A673 (cell line): Measurements from ENCODE around the gene CSNK1A1L. TPM values are rescaled to one million over a fixed set of nuclear protein-coding genes. Genes with fewer than 3 reads are reported as not detected.
A peak's percentile ranks its signal among the peaks of the same experiment; 100 is the strongest.

ENCODE experiments used
- BruUV-seq: library from RNA; stranded (reverse); fragments of 400-500 nt; replicated peaks from 2 replicates; lab custom pipeline; 2021; lab: Mats Ljungman, UMichigan
- CTCF ChIA-PET: fragments of 300-600 bp; sonication (Branson Sonifier 250); formaldehyde crosslinking; loops from one replicate; lab custom pipeline; 2022; ENCODE audit warnings: antibody characterized with exemption; lab: Charles Lee
- POLR2A ChIA-PET: fragments of 300-600 bp; sonication (Branson Sonifier 250); formaldehyde crosslinking; loops from one replicate; lab custom pipeline; 2022; ENCODE audit warnings: antibody characterized with exemption; ENCODE audit not compliant: low non-redundant PET; lab: Charles Lee
- DNase-seq: peaks from one replicate; pipeline ENCODE4 v3.0.0-alpha.2; 2015; ENCODE audit warnings: low spot score
- H3K27ac ChIP-seq: fragments of 200-600 bp; sonication (generic); 2 replicates; pipeline ENCODE4 v1.5.1; 2016; ENCODE audit warnings: mixed run types, low read depth, mild to moderate bottlenecking, mixed read lengths, antibody characterized with exemption, low read length; ENCODE audit not compliant: poor library complexity, severe bottlenecking
- H3K27me3 ChIP-seq: fragments of 200-600 bp; sonication (generic); replicated peaks from 2 replicates; pipeline ENCODE4 v1.6.1; 2017; ENCODE audit warnings: mixed run types, low read depth, mild to moderate bottlenecking, mixed read lengths, antibody characterized with exemption, low read length; ENCODE audit not compliant: insufficient read depth, poor library complexity
- H3K36me3 ChIP-seq: fragments of 200-600 bp; sonication (generic); 2 replicates; pipeline ENCODE4 v1.6.1; 2016; ENCODE audit warnings: mixed run types, mild to moderate bottlenecking, mixed read lengths, antibody characterized with exemption, low read length; ENCODE audit not compliant: insufficient read depth, poor library complexity, severe bottlenecking
- H3K4me1 ChIP-seq: fragments of 200-600 bp; sonication (generic); 2 replicates; pipeline ENCODE4 v1.6.1; 2017; ENCODE audit warnings: mixed run types, mild to moderate bottlenecking, mixed read lengths, antibody characterized with exemption, low read length; ENCODE audit not compliant: insufficient read depth, poor library complexity, severe bottlenecking
- H3K4me3 ChIP-seq: fragments of 200-600 bp; sonication (generic); 2 replicates; pipeline ENCODE4 v1.5.1; 2016; ENCODE audit warnings: low read depth, mixed run types, mild to moderate bottlenecking, mixed read lengths, low read length; ENCODE audit not compliant: poor library complexity, severe bottlenecking
- H3K9me3 ChIP-seq: fragments of 200-600 bp; sonication (generic); 2 replicates; pipeline ENCODE4 v1.6.1; 2016; ENCODE audit warnings: mixed run types, low read depth, mild to moderate bottlenecking, mixed read lengths, antibody characterized with exemption, low read length; ENCODE audit not compliant: poor library complexity, severe bottlenecking
- CTCF ChIP-seq: fragments of 300-800, 200-600 bp; sonication (generic); conservative IDR thresholded peaks from 2 replicates; pipeline ENCODE4 v1.5.1; 2017; ENCODE audit warnings: low read depth, mild to moderate bottlenecking, antibody characterized with exemption, low read length, moderate library complexity, mixed read lengths
- EZH2 ChIP-seq: fragments of 200-600 bp; sonication (generic); IDR thresholded peaks from 2 replicates; pipeline ENCODE4 v1.6.1; 2017; ENCODE audit warnings: borderline replicate concordance, low read depth, mild to moderate bottlenecking, mixed read lengths, antibody characterized with exemption, low read length; ENCODE audit not compliant: poor library complexity, severe bottlenecking
- intact Hi-C: fragments of 100-400 bp; cut with micrococcal nuclease; formaldehyde crosslinking; loops from one replicate; pipeline ENCODE4 v1.10.0; 2022; ENCODE audit not compliant: unreplicated experiment
- total RNA-seq: library from RNA; stranded (reverse); gene quantifications from 2 replicates; pipeline ENCODE4 v1.2.3, GENCODE V29; 2021

CSNK1A1L gene
- total RNA-seq, 1 experiment from 2014 or later = not detected

DNA sequence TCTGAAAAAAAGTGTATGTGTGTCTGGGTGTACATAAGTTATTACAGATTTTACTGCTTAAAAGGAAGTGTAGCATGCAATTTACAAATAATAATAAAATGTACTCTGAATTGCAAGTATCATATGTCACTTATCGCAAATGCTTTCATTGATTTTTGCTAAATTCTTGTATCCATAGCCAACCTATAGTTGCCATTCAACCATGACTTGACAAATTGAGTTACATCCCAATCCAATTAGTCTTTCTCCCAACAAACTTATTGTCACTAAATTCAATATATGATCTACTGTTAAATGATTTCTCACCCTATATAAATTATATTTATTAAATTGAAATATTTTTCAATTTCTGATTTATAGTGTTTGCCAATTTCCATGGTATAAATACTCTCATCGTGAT, 28.6 kb downstream of the CSNK1A1L start:
- no peak overlapping the region for H3K4me3 ChIP-seq
- H3K36me3 ChIP-seq = no peaks in the 10 kb centered on the region
- no peaks in the 10 kb centered on the region for H3K9me3 ChIP-seq
- ChIA-PET POLR2A (no interaction called here), CTCF (no interaction called here)
- no peak for TF ChIP-seq CTCF
- no peak for TF ChIP-seq EZH2
- H3K27ac ChIP-seq = no peak overlapping the region
- intact Hi-C loops = loop anchor here (10.0 kb wide), 1 partner anchor 1448 kb away; no protein-coding TSS in a partner anchor
- BruUV-seq = no TSS peak
- H3K4me1 ChIP-seq = no peaks in the 10 kb centered on the region
- no peak for DNase-seq
- H3K27me3 ChIP-seq = no peaks in the 10 kb centered on the region

DNA sequence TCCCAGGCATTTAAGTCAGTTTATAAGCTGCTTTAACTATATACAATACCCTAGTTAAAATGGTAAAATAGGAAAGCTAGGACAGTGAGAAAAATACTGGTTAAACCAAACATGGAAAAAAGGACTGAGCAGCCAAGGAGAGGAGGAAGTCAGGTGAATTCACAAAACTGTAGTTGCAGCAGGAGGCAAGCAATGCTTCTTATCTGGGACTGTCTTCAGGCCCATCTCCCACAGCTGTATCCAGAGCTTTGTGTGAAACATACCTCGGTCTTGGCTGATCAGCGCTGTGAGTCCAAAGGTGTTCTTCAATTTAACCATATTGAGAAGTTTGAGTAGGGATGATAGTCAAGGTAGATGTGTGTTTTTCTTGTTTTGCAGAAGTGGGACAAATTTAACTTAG, 30.3 kb downstream of the CSNK1A1L start:
- DNase-seq = no peak
- no peaks in the 10 kb centered on the region for H3K4me1 ChIP-seq
- ChIA-PET POLR2A (no interaction called here), CTCF (no interaction called here)
- intact Hi-C loops = loop anchor here (2.0 to 10.0 kb wide), 2 partner anchors 528 to 1450 kb away; no protein-coding TSS in a partner anchor
- no peaks in the 10 kb centered on the region for H3K27me3 ChIP-seq
- H3K9me3 ChIP-seq = no peaks in the 10 kb centered on the region
- H3K27ac ChIP-seq = no peak overlapping the region
- H3K36me3 ChIP-seq = no peaks in the 10 kb centered on the region
- TF ChIP-seq EZH2 = no peak
- TF ChIP-seq CTCF = no peak
- no TSS peak for BruUV-seq
- H3K4me3 ChIP-seq = no peak overlapping the region

DNA sequence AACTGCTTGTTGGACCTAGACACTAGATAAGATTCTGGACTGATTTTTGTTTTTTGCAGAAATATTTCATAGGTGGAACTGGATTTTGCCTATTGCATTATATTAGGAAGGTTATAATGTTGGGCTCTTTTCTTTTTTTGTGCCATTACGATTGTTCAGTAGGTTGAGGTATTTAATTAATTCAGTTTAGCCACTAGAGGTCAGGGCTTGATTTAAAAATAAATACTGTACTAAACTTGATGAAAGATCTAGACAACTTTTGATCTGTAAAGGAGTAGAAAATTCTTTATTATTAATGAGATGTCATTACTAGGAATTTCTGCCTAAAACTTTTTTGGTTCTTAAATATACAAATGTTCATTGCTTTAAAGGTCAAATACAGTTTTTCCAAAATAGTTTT, 30.8 kb downstream of the CSNK1A1L start:
- Histone ChIP-seq H3K4me1 (no peaks in the 10 kb centered on the region), H3K36me3 (no peaks in the 10 kb centered on the region), H3K27me3 (no peaks in the 10 kb centered on the region), H3K4me3 (no peak overlapping the region), H3K27ac (no peak overlapping the region), H3K9me3 (no peaks in the 10 kb centered on the region)
- ChIA-PET POLR2A (no interaction called here), CTCF (no interaction called here)
- TF ChIP-seq EZH2 (no peak), CTCF (peak; percentile 65)
- BruUV-seq = no TSS peak
- peak; percentile 71 for DNase-seq
- intact Hi-C loops = loop anchor here (2.0 to 10.0 kb wide), 2 partner anchors 528 to 1450 kb away; no protein-coding TSS in a partner anchor
